PC-9 (cell line): Measurements from ENCODE around the gene SYMPK.

ENCODE experiments used
- EZH2 ChIP-seq: fragments of 200-600 bp; sonication (generic); IDR thresholded peaks from 2 replicates; pipeline ENCODE4 v1.8.0; 2017; ENCODE audit warnings: antibody characterized with exemption, low read depth
- TF ChIP-seq, protein P1 (sequence below): fragments of 200-600 bp; sonication (generic); conservative IDR thresholded peaks from 2 replicates; pipeline ENCODE4 v1.6.1; 2017; ENCODE audit warnings: mixed run types, antibody characterized with exemption, mild to moderate bottlenecking, moderate library complexity

DNA sequence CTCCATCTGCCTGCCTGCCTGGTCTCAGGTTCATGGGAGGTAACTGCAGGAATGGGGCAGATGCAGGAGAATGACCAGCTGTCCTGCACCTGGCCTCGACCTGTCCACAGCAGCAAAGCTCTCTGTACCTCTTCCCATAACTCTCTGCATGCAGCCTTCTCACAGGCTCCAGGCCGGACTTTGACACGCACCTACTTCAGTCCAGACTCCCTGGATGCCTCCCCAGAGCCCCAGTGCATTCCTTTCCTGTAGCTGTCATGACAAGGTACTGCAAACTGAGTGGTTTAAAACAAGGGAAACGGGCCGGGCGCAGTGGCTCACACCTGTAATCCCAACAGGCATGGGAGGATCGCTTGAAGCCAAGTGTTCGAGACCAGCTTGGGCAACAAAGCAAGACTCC is 48.3 kb upstream of the SYMPK start:
- TF ChIP-seq, protein P1, sequence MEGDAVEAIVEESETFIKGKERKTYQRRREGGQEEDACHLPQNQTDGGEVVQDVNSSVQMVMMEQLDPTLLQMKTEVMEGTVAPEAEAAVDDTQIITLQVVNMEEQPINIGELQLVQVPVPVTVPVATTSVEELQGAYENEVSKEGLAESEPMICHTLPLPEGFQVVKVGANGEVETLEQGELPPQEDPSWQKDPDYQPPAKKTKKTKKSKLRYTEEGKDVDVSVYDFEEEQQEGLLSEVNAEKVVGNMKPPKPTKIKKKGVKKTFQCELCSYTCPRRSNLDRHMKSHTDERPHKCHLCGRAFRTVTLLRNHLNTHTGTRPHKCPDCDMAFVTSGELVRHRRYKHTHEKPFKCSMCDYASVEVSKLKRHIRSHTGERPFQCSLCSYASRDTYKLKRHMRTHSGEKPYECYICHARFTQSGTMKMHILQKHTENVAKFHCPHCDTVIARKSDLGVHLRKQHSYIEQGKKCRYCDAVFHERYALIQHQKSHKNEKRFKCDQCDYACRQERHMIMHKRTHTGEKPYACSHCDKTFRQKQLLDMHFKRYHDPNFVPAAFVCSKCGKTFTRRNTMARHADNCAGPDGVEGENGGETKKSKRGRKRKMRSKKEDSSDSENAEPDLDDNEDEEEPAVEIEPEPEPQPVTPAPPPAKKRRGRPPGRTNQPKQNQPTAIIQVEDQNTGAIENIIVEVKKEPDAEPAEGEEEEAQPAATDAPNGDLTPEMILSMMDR, result no peak
- no peak for TF ChIP-seq EZH2
